GM18861 (cell line): Measurements from ENCODE around the gene PLCL2.

ENCODE experiments used
- ATAC-seq: cut with Tn5 transposase; IDR thresholded peaks from one replicate; pipeline ENCODE4 v1.9.1; 2021; ENCODE audit not compliant: unreplicated experiment

The PLCL2 gene

GRCh38 chr3:17065315-17065714, 180.6 kb downstream of the PLCL2 start:
- ATAC-seq: no peak

- ATAC-seq: no peak
Measured at GRCh38 chr3:17065881-17066280, 181.1 kb downstream of the PLCL2 start.

- no peak for ATAC-seq
Measured at GRCh38 chr3:17069754-17070153, 185.0 kb downstream of the PLCL2 start.

DNA sequence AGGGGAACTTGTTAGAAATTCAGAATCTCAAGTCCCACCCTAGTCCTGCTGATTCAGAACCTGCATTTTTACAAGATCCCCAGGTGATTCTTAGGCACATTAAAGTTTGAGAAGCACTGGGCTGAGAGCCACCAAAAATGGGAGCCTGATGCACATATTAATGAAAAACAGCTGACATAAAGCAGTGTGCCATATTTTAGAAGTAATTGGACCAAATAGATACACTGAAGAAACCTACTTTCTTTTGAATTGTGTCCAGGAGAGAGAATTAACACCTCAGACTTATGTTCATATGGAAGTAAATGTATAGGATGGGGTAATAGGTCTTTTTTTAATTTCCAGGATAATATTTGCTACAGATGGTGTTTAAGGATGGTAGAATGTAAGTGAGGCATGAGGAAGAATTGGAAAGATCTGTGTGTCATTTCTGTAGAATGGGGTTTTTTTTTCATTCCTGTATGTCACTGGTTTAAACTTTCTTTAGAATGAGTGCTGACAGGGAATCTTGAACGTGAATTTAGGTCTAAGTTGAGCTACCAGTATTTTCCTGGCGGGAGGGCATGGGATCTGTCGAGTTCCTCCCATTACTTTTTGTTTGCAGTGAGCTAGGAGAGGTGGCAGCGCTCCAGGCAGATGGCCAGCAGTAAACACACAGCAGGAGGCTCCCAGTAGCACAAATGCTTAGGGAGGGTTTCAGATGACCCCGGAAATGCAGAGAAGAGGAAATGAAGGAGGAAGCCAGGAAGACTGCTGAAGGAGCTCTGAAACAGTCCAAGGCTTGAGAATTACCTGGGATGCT, 185.6 kb downstream of the PLCL2 start:
- no peak for ATAC-seq

DNA sequence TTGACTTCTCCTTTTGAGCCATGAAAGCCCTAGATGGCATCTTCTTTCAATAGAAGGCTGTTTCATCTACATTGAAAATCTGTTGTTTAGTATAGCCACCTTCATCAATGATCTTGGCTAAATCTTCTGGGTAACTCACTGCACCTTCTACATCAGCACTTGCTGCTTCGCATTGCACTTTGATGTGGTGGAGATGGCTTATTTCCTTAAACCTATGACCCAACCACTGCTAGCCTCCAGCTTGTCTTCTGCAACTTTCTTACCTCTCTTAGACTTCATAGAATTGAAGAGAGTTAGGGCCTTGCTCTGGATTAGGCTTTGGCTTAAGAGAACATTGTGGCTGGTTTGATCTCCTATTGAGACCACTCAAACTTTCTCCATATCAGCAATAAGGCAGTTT, 189.8 kb downstream of the PLCL2 start:
- no peak for ATAC-seq

GRCh38 chr3:17075358-17075757, 190.6 kb downstream of the PLCL2 start:
- no peak for ATAC-seq

DNA sequence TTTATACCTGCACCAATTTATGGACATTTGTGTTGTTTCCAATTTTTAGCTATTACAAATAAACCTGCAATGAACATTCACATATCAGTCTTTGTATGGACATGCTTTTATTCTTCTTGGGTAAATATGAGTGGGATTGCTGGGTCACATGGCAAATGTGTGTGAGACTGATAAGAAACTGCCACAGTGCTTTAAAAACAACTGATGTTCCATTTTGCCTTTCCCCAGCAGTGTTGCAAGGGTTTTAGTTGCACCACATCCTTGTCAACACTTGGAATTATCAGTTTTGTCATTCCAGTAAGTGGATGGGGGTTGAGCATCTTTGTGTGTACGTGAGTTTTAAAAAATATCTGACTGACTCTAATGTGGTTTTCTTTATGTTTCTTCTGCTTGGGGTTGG, 191.2 kb downstream of the PLCL2 start:
- ATAC-seq: no peak

- no peak for ATAC-seq
Measured at GRCh38 chr3:17076940-17077605, 192.3 kb downstream of the PLCL2 start.

DNA sequence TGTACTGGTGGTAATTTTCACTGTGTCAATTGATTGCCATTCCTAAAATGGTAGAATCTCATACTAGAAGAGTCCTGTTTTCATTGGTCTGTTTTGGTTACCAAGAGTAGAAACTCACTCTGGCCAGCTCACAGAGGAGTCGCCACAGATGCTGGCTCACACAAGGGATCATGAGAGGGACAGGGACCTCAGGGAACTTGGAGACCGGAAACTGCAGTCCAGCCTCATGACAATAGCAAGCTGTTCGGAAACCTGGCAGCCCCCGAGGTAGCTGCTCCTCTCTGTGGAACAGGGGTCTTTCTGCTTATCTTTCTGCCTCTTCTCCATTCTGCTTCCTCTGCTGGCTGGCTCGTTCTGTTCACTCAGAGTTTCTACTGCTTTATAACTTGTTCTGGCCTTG, 192.9 kb downstream of the PLCL2 start:
- ATAC-seq: no peak

DNA sequence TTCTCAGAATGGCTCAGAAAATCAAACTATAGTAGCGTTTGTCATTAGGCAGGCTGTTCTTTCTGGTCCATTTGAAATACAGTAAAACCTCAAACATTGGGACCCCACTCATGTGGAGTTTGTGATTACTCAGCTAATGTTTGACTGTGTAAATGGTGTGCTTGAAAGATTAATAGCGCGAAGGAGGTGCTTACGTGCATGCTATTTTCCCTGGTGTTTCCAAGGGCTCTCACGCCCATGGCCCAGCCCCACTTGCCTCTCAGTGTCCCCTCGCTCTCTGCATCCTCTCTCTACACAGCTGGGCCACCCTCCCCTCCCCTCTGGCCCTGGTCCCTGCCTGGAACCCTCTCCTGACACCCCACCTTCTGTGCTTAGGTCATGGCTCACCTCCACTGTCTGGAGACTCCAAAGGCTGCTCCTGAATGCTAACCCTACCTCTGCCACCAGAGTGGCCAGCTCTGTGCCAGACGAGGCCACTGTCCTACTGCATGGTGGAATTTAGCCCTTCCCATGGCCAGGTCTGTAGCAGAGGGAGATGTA, 194.2 kb downstream of the PLCL2 start:
- no peak for ATAC-seq

- ATAC-seq: no peak
Measured at GRCh38 chr3:17079933-17080332, 195.2 kb downstream of the PLCL2 start.

DNA sequence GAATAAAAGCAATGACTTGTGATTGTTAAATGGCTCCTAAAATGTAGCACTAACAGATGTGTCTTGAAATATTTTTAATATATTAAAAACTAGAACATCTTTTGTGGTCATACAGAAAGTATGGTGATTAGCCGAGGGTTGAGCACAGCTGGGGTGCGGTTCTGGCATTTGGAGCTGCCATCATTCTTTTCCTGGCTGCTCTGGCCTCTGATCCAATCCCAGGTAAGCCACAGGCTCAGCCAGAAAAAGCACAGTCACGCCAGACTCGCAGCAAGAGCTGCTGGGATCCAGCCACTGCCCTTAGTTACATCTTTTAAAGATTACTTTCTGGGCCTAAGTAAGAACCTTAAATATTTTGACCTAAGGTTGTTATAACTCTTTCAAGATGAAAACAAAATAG, 196.8 kb downstream of the PLCL2 start:
- ATAC-seq: no peak

- no peak for ATAC-seq
Measured at GRCh38 chr3:17087509-17087908, 202.8 kb downstream of the PLCL2 start.

DNA sequence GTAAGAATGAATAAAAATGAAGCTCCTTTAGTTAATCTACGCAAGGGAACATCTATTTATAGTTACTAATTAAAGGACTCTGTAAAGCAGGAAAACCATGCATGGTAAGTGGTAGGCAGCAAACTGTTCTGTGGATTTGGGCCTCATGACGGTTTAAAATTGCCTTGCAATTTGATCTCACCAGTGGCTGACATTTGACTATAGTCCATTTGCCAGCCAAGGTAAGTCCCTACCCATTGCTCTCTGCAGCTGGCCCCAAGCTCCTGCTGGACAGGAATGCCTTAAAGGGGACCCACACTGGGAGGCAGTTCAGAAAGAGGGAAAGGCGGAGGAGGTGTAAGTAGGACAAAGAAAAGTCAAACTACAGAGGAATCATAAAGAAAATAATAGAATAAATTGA, 203.3 kb downstream of the PLCL2 start:
- ATAC-seq: no peak

- no peak for ATAC-seq
Measured at GRCh38 chr3:17088602-17089313, 204.0 kb downstream of the PLCL2 start.

GRCh38 chr3:17089314-17089700, 204.6 kb downstream of the PLCL2 start:
- no peak for ATAC-seq

DNA sequence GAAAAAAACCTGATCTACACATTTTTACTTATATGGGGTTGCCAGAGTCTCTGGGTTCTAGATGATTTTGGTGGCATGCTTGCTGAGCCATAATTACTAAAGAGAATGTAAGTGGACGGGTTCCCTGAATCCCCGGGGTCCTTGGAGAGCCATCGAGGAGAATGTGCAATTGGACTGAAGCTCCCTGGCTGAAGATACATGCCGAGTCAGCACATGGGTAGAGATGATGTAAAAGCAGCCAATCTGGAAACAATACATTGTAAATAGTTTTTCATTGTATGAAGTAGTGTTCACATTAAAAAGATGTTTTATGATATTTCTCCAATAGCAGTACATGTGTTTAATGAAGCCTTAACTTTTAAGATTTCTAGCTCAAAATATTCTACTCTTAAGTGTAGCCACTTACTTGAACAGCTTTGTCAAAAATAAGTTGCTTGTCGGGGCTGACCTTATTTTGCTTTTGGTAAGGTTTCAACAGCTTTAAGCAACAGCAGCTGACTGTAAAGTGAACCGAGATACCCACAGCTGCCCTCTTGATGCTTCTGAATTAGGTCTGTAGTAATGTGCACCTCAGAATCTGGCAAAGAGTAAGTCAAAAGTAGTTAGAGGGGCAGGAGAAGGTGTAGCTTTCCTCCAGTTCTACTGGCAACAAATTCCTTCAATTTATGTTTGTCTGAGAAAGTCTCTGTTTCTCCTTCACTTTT, 205.7 kb downstream of the PLCL2 start:
- ATAC-seq: no peak

- ATAC-seq: no peak
Measured at GRCh38 chr3:17091910-17092582, 207.3 kb downstream of the PLCL2 start.

DNA sequence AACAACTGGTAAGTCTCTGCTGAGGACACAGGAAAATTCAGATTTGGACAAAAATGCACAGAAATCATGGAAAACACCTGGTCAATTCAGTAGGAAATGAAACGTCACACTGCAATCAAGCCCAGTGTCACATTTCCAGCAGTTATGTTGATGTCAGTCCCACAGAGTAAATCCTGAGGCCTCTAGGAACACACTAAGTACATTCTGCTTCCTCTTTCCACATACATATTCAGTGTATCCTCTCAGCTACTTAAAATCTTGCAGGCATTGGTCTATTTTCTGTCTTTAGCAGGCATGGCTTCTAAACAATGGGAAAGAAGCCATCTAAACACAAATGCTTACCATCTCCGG, 207.8 kb downstream of the PLCL2 start:
- ATAC-seq: no peak

- ATAC-seq: no peak
Measured at GRCh38 chr3:17094551-17094950, 209.8 kb downstream of the PLCL2 start.

DNA sequence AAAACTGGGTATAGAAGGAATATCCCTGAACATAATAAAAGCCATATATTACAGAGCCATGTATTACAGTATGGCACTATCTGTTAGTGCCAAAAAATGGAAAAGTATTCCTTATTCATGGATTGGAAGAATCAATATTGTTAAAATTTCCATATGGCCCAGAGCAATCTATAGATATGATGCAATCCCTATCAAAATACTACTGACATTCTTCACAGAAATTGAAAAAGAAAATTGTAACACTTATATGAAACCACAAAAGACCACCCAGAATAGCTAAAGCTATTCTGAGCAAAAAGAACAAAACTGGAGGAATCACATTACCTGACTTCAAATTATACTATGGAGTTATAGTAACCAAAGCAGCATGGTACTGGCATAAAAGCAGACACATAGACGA, 218.8 kb downstream of the PLCL2 start:
- ATAC-seq: no peak
